NB4 (cell line): ENCODE data around the gene FAM20C.

Source experiments
- CTCF ChIP-seq: IDR thresholded peaks from one replicate; pipeline ENCODE4 v1.5.1; 2012; ENCODE audit warnings: low read depth, low read length
- MAX ChIP-seq: IDR thresholded peaks from 2 replicates; pipeline ENCODE4 v1.6.1; 2011; ENCODE audit warnings: low read depth, low read length
- POLR2A ChIP-seq: IDR thresholded peaks from 2 replicates; pipeline ENCODE4 v1.6.1; 2011; ENCODE audit warnings: mild to moderate bottlenecking; ENCODE audit not compliant: insufficient read length; ENCODE audit errors: extremely low read depth

- no peak for TF ChIP-seq CTCF
- TF ChIP-seq POLR2A, result no peak
- TF ChIP-seq MAX, result no peak
Observed at GRCh38 chr7:245574-246295, 53.4 kb downstream of the FAM20C start.
